Muscle layer of duodenum (tissue), 2 donors: Measurements from ENCODE around the gene FANCL.
"Not testable (repeated sequence)": the region's sequence is repeated elsewhere in the genome, so short reads cannot be mapped to it uniquely, and the experiment has no call there.

ENCODE experiments used
- H3K27ac ChIP-seq: one replicate; pipeline ENCODE4 v1.7.0; 2013; ENCODE audit warnings: mild to moderate bottlenecking, low read length
- H3K27me3 ChIP-seq: one replicate; pipeline ENCODE4 v1.7.0; 2013; ENCODE audit warnings: low read depth, mild to moderate bottlenecking, control low read depth, low read length
- H3K36me3 ChIP-seq, 2 donors: one replicate each; pipeline ENCODE4 v1.7.0; 2013; ENCODE audit warnings: low read length in 2 of 2, control low read depth in 1 of 2, mild to moderate bottlenecking in 1 of 2; ENCODE audit not compliant: insufficient read depth in 2 of 2, control insufficient read depth in 1 of 2
- H3K4me1 ChIP-seq, 2 donors: one replicate each; pipeline ENCODE4 v1.7.0; 2013; ENCODE audit warnings: low read length in 2 of 2, mild to moderate bottlenecking in 2 of 2, control low read depth in 1 of 2, moderate library complexity in 1 of 2; ENCODE audit not compliant: insufficient read depth in 2 of 2, control insufficient read depth in 1 of 2
- H3K4me3 ChIP-seq, 2 donors: one replicate each; pipeline ENCODE4 v1.7.0; 2013; ENCODE audit warnings: low read length in 2 of 2, low read depth in 1 of 2, mild to moderate bottlenecking in 1 of 2
- H3K9me3 ChIP-seq, 2 donors: one replicate each; pipeline ENCODE4 v1.7.0; 2013; ENCODE audit warnings: low read length in 2 of 2, control low read depth in 1 of 2, mild to moderate bottlenecking in 1 of 2; ENCODE audit not compliant: control insufficient read depth in 1 of 2
- donor health status: healthy.

The FANCL gene

DNA sequence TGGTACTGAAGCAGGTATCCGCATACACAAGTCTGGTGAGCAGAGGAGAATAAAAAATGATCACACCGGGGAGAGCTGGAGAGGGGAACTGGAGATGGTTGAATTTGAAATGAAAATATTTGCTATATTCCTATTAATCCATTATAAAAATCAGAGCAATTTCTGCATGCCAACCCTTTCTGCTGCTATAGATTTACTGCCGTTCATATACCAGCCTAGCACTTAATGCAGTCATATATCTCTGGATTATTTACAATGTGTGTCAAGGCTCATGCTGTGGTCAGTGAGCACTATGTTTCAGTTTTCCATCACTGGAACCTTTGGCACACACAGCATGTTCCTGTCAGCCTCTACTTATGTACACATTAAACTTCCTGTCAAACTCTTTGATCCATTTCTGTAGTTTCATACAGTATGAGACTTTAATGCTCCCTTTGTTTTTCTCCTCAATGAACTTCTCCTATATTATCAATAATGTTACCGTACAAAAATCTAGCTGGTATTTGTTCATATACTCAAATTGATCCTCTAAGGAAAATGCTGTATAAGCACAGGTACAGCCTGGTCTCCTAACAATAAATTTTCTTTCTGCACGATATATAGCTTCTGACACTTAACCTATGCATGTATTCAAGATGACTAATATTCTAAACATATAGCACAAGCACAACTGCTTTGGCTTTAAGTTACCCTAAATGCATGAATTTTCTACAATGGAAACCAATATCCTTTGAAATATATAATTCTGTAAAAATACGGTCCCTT is 36.7 kb downstream of the FANCL start:
- H3K27ac ChIP-seq: no peak overlapping the region
- H3K4me3 ChIP-seq: no peak overlapping the region
- H3K4me1 ChIP-seq: no peaks in the 10 kb centered on the region
- H3K9me3 ChIP-seq: no peaks in the 10 kb centered on the region
- H3K36me3 ChIP-seq: peaks cover 0 to 5% of the 10 kb centered on the region in 2 donors
- H3K27me3 ChIP-seq: no peaks in the 10 kb centered on the region

DNA sequence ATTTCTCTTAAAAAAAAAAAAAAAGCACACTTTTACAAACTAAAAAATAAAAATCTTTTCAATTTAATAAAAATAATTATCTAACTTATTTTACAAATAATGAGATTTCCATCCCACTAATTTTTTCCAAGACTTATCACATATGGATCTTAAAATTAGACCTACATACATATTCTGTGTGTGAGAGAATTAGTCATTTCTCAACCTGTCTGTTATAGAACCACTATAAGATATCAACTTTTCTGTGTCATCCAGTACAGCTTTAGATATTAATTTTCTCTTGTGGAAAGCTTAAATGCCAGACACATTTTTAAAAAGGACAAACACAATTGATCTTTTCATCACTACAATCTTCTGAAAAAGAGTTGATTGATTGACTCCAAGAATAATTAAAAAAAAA is 38.1 kb downstream of the FANCL start:
- Histone ChIP-seq H3K27ac (no peak overlapping the region), H3K4me1 (no peaks in the 10 kb centered on the region), H3K9me3 (no peaks in the 10 kb centered on the region), H3K4me3 (no peak overlapping the region), H3K27me3 (no peaks in the 10 kb centered on the region), H3K36me3 (peaks cover 0 to 5% of the 10 kb centered on the region in 2 donors)

DNA sequence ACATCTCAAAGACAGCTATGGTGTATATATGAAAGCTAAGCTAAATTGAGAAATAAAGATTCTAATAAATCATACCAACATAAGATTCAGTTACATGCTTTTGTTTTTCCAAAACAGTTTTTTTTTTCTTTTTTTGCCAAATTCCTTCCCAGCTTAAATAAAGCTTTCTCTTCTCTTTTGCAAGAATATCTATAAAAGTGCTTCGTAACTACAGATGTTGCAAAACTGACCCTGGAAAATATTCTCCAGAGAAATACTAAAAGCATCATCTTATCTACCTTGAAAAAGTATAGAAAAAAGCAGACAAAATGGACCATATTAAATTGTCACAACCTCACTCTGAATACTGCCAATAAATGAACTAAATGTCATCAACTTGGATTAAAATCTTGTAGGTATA is 38.7 kb downstream of the FANCL start:
- H3K4me1 ChIP-seq: no peaks in the 10 kb centered on the region
- peaks cover 0 to 10% of the 10 kb centered on the region in 2 donors for H3K36me3 ChIP-seq
- no peak overlapping the region for H3K27ac ChIP-seq
- no peaks in the 10 kb centered on the region for H3K27me3 ChIP-seq
- H3K9me3 ChIP-seq: no peaks in the 10 kb centered on the region
- no peak overlapping the region for H3K4me3 ChIP-seq

DNA sequence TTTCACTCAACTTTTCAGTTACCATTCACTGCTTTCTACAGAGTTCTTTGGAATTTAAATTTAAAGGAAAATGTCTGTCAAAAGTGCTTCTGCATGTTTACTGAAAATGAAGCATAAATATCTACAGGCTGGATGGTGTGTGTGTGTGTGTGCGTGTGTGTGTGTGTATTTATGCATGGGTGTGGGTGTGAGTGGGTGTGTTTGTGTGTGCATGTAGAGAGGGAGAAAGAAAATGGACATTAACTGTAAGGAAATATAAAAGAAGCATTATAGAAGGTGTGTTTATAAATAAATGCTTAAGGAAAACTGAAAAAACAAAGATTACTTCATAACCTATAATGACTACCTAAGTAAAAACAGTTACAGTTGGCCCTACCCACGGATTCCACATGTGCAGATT is 43.2 kb downstream of the FANCL start:
- H3K27me3 ChIP-seq: no peaks in the 10 kb centered on the region
- no peak overlapping the region for H3K4me3 ChIP-seq
- H3K9me3 ChIP-seq: no peaks in the 10 kb centered on the region
- H3K27ac ChIP-seq: no peak overlapping the region
- H3K4me1 ChIP-seq: no peaks in the 10 kb centered on the region
- peaks cover 0 to 5% of the 10 kb centered on the region in 2 donors for H3K36me3 ChIP-seq

DNA sequence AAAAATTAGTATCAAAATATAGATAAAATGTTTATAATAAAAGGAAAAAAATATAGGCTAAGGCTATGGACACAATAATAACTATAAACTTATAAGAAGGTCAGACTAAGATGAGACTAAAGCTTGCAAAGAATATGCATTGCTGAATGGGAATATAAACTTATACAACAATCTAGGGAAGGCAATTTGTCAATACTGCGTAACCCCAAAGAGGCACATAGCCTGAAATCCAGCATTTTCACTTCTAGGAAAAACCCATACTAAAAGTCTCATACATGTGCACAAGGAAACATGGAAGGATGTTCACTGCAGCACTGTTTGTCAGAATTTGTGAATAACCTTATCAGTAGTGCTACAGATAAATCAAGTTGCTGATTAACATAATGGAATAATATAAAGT is 45.5 kb downstream of the FANCL start:
- Histone ChIP-seq H3K4me3 (no peak overlapping the region), H3K9me3 (no peaks in the 10 kb centered on the region), H3K27ac (no peak overlapping the region), H3K27me3 (no peaks in the 10 kb centered on the region), H3K36me3 (peaks cover 0 to 5% of the 10 kb centered on the region in 2 donors), H3K4me1 (no peaks in the 10 kb centered on the region)

DNA sequence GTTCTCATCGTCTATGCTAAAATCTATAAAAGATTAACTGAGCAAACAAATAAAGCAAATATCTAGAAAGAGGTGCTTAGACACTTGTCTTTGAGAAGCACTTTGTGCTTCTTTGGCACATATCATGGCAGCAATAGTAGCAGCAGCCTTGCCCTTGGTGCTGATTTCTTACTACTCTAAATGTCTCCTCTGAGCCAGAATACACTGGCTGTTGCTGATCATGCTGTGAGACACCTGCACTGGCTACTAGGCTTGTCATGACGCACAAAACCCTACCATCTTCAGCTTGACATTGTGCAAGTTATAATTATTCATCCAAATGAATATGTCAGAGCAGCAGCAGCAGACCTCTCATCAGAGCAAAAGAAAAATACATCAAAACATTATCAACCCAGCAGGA is 46.7 kb downstream of the FANCL start:
- Histone ChIP-seq H3K9me3 (no peaks in the 10 kb centered on the region), H3K27me3 (no peaks in the 10 kb centered on the region), H3K4me3 (no peak overlapping the region), H3K27ac (no peak overlapping the region), H3K36me3 (peaks cover 0 to 5% of the 10 kb centered on the region in 2 donors), H3K4me1 (no peaks in the 10 kb centered on the region)

DNA sequence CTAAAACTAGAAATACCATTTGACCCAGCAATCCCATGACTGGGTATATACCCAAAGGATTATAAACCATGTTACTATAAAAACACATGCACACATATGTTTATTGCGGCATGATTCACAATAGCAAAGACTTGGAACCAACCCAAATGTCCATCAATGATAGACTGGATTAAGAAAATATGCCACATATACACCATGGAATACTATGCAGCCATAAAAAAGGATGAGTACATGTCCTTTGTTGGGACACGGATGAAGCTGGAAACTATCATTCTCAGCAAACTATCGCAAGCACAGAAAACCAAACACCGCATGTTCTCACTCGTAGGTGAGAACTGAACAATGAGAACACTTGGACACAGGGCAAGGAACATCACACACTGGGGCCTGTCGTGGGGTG is 54.1 kb downstream of the FANCL start:
- not testable (repeated sequence) for H3K4me3 ChIP-seq, H3K36me3 ChIP-seq, H3K4me1 ChIP-seq, H3K27ac ChIP-seq, H3K9me3 ChIP-seq, H3K27me3 ChIP-seq

DNA sequence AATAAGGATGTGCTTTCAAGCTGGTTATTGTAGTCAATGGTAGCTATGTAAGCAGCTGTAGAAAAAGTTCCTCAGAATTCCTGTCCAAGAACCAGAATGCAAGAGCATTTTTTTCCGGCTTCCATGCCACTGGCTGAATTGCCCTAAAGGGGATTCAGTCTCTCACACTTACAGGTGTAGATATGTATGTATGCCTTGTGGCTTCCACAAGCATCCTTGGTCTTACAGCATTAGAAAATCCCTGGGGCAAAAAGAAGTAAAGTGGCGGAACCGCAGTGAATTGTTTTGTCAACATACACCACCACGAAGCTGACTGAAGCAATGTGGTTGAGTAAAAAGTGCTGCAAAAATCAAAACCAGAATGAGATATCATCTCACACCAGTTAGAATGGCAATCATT is 54.6 kb downstream of the FANCL start:
- Histone ChIP-seq H3K4me3 (no peak overlapping the region), H3K4me1 (no peaks in the 10 kb centered on the region), H3K27ac (no peak overlapping the region), H3K36me3 (peaks cover 2 to 9% of the 10 kb centered on the region in 2 donors), H3K27me3 (no peaks in the 10 kb centered on the region), H3K9me3 (no peaks in the 10 kb centered on the region)

DNA sequence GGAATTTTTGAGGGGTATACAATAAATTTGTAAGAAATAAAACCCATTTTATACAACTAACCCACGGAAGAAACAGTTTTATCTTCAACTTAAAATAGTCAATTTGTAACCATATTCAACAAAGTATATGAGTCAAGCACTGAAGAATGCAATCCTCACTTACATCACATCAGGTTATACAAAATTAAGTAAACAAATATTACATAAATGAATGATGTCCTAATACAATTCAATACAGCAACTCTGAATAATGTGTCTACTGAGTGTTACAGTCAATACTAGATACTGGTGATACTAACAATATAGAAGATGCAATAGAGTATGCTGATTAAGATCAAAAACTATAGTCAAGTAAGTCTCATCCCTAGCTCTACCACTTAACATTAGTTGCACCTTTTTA is 58.6 kb downstream of the FANCL start:
- H3K4me1 ChIP-seq: no peaks in the 10 kb centered on the region
- H3K4me3 ChIP-seq: no peak overlapping the region
- no peaks in the 10 kb centered on the region for H3K27me3 ChIP-seq
- no peak overlapping the region for H3K27ac ChIP-seq
- no peaks in the 10 kb centered on the region for H3K9me3 ChIP-seq
- peaks cover 0 to 2% of the 10 kb centered on the region in 2 donors for H3K36me3 ChIP-seq

DNA sequence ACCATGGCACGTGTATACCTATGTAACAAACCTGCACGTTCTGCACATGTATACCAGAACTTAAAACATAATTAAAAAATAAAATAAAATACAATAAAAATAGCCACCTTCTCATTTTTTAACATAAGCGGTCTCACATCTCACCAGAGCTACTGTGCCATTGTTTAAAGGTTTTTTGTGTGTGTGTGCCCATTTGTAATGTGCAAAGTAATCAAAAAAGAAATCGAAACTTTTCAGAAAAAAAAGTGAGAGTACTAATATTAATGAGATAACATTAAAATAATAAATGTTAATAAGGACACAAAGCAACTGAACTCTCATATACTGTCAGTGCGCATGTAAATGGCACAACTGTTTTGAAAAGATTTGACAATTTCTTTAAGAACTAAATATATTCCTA is 60.5 kb downstream of the FANCL start:
- H3K27ac ChIP-seq: no peak overlapping the region
- no peaks in the 10 kb centered on the region for H3K9me3 ChIP-seq
- no peak overlapping the region for H3K4me3 ChIP-seq
- H3K27me3 ChIP-seq: no peaks in the 10 kb centered on the region
- H3K36me3 ChIP-seq: peaks cover 0 to 2% of the 10 kb centered on the region in 2 donors
- H3K4me1 ChIP-seq: no peaks in the 10 kb centered on the region

DNA sequence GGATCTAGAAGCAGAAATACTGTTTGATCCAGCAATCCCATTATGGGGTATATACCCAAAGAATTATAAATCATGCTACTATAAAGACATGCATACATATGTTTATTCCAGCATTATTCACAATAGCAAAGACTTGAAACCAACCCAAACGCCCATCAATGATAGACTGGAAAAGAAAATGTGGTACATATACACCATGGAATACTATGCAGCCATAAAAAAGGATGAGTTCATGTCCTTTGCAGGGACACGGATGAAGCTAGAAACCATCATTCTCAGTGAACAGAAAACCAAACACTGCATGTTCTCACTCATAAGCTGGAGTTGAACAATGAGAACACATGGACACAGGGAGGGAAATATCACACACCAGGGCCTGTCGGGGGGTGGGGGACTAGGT is 61.0 kb downstream of the FANCL start:
- H3K4me3 ChIP-seq, H3K36me3 ChIP-seq, H3K27ac ChIP-seq, H3K9me3 ChIP-seq, H3K4me1 ChIP-seq, H3K27me3 ChIP-seq: not testable (repeated sequence)

DNA sequence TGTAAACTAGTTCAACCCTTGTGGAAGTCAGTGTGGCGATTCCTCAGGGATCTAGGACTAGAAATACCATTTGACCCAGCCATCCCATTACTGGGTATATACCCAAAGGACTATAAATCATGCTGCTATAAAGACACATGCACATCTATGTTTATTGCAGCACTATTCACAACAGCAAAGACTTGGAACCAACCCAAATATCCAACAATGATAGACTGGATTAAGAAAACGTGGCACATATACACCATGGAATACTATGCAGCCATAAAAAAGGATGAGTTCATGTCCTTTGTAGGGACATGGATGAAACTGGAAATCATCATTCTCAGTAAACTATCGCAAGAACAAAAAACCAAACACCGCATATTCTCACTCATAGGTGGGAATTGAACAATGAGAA is 63.9 kb downstream of the FANCL start:
- not testable (repeated sequence) for H3K4me3 ChIP-seq, H3K27me3 ChIP-seq, H3K9me3 ChIP-seq, H3K27ac ChIP-seq, H3K36me3 ChIP-seq, H3K4me1 ChIP-seq
